ENCODE measurements around the gene CYTH3.
"Not testable (repeated sequence)": the region's sequence is repeated elsewhere in the genome, so short reads cannot be mapped to it uniquely, and the experiment has no call there.

Gene CYTH3

DNA sequence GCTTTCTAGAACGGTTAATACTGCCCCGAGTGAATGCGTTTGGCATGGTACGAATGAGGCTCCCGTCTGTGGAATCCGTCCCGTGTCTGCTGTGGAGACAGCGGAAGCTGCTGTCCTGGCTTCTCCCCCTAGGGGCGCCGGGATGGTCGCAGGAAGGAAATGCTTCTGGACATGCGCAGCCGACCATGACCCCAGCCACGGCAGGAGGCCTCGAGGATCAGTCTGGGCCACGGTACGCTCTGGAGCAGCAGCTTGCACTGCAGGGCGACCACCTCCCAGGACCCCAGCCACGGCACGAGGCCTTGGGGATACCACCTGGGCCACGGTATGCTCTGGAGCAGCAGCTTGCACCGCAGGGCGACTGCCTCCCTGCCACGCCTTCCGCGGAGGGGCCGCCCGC, 107.9 kb downstream of the CYTH3 start:
- no peak for DNase-seq

DNA sequence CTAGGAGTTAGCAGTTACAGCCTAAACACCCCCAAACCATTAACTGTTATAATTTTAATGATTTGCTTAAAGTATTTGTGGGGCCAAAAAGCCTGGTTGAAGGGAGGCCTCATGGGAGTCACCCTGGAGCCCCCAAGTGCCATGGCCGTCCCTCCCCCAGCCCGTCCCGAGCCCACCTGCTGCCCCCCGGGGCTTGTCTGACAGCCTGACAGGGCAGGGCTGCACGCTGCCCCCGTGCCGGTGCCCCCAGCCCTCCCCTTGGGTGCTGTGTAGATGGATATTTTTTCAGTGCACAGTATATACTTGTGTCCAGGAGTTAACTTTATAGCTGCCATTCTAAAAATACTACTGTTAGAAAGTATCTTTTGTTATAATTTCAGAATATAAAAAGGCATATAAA, 108.4 kb downstream of the CYTH3 start:
- no peak for DNase-seq

DNA sequence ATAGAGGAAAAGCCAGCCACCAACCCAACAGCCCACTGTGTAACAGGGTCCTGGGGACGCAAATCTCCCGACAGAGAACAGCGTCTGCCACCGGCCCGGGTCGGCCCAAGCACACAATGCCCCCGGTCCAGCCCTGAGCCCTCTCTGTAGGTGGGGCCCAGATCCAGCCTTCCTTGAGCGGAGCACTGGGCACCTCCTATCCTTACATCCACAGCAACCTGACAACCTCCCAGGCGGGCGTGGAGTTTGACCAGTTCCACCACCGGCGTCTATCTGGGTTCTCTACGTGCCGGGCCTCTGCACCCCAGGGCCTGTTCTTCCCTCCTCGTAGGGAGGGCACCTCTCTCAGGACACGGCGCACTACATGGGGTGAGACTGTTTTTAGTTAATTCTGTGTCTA, 109.0 kb downstream of the CYTH3 start:
- no peak for DNase-seq

DNA sequence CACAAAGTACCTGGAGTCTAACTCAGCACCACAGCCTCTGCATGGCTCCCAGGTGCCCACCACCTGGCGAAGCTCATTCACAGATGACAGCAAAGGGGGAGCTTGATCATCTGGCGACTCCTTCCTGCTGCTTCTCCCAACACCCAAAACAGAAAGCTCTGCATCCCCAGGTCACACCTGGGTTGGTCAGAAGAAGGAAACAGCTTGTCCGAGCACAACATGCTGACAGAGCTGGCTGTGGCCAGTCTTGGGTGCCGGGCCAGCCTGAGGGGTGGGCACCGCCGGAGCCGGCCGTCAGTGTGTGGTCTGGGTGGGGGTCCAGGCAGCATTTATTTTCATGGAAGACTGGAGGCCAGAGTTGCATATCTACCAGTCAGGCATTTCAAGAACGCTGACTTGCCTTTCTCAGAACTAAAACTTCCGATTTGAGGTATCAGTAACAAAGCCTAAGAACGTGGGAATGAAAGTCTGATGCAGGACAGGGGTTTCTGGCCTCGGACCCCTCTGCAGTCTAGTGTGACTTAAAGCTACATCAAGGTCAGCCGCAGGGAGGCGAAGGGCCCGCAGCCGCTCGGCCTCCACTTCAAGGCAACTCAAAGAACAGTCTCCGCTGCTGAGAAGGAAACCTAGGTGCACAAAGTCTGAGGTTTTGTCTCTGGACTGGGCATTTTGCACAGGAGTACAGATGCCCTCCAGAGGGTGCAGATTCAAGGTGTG, 109.6 kb downstream of the CYTH3 start:
- no peak for DNase-seq

DNA sequence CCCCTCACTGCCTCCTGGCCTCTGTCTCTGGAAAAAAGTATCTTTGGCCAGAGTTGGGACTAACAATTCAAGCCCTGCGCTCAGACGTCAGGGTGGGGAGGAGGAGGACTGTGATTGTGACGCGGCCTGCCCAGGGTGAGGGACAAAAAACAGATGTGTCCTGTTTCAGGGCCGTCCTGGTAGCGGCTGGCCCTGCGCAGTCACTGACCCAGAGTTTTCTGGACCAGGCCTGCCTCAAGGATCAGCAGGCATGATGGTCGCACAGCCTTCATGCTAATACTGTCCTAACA, 110.1 kb downstream of the CYTH3 start:
- DNase-seq: no peak

DNA sequence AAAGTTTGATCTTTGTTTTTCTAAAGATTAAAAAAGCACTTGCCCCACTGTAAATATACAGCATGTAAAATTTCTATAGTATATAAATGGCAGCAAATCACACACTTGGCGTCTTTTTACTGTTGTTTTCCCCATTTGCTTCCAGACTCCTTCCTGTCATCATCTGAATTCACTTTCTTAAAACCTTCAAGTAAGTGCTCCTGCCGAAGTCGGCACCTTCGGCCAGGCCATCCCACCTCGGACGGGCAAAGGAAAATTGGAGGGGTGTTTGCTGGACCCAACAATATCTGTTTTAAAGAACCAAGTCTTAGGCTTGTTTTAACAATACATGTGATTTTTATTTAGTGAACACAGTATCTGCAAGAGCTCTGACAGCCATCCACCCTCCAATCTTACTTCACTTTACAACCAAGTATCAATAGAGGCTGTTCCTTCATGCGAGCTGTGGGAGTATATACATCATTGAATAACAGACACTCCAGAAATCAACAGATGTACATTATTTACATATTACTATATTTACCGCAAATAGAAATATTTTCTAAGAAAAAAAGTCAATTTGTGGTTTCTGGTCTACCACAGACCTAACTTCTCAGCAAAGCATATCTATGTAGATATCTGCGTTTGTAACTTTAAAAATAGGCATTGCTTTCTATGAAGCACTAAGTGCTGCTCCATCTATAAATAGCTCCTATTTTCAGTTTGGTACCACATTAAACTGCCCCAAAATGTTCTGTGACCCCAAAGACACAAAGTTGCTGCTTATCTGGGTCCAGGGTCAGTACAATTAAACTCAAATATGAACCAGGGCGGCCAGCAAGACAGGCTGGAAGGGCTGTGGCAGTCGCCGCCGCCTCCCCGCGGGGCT, 110.7 kb downstream of the CYTH3 start:
- no peak for DNase-seq

DNA sequence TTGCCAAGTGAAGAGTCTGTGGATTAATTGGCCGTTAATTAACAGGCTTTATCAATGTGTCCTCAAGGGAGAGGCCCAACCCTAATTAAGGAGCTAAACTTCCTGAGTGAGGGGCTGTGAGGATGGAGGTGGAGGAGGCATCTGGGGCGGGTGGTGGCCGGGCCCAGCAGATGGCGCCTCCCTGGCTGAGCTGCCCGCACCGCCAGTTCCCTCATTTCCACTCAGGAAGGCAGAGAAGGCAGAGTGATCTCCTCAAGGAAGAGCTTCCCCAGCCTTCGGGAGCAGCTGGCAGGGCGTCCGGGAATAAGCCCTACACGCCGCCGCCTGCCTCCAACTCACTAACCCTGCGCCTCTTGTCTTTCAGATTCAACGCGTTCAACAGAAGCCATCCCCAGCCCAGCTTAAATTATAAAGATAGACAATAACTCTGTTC, 112.2 kb downstream of the CYTH3 start:
- no peak for DNase-seq

DNA sequence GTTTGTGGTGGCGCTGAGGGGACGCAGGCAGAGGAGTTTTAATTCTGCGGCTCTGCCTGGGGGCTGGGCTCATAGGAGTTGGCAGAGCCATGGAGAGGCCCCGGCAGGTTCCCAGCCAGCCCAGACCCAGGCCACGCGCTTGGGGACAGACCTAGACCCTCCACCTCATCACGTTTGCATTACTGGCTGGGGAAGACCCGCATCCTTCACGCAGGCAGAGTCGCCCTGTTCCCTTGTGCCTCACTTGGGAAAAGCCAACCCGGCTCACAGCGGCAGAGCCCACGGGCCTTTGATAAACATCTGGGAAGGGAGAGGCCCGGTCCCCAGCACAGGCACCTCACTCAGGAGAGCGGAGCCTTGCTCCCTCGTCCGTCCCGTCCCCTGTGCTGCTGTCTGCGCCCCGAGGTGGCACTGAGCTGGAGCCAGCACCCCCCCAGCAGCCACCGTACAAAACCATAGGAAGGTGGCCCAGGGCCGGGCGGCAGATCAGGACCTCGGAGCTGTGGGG, 112.8 kb downstream of the CYTH3 start:
- no peak for DNase-seq

DNA sequence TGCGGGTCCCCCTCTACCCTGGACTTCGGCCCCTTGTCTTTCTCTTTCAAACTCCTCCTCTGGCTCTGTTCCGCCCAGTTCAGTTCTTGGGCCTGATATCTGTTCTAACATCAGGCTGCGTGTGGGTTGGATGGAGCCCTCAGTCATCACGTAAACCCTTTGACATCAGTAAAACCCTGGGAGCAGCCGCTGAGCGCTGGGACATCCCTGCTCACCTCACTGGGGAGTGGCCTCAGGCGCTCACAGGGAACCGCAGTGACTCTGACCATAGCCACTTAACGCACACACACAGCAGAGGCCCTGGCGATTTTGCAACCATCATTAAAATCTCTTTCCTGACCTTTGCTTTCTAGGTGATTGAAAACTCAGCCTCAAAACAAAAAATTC, 113.3 kb downstream of the CYTH3 start:
- no peak for DNase-seq

DNA sequence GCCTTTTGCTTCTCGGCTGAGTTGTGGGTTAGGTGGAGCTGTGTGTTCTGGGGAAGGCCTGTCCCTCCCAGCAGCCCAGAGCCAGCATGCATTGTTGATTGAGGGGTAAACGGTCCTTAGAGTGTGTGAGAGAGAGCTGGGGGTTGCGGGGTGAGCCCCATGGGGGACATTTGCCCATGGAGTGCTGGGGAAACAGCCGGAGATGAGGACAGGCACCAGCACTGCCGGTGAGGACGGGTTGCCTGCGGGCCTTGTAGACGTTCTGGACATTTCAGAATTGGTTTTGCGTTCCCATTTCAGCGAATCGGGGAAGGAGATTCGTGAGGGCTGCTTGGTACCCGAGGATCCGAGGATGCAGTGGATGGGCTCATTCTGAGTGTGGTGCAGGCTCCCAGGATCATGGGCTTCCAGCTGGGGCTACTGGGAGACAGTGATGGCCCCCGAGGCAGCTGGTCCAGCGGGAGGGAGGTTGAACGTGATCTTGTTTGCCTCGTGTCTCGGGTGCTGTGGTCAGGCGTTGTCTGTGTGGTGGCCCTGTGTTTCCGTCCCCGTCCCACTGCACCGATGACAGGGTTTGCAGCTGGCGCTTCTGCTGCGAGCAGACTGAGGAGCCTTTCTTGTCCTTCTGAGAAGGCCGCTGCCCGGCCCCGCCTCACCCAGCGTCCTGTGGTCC, 113.9 kb downstream of the CYTH3 start:
- no peak for DNase-seq

DNA sequence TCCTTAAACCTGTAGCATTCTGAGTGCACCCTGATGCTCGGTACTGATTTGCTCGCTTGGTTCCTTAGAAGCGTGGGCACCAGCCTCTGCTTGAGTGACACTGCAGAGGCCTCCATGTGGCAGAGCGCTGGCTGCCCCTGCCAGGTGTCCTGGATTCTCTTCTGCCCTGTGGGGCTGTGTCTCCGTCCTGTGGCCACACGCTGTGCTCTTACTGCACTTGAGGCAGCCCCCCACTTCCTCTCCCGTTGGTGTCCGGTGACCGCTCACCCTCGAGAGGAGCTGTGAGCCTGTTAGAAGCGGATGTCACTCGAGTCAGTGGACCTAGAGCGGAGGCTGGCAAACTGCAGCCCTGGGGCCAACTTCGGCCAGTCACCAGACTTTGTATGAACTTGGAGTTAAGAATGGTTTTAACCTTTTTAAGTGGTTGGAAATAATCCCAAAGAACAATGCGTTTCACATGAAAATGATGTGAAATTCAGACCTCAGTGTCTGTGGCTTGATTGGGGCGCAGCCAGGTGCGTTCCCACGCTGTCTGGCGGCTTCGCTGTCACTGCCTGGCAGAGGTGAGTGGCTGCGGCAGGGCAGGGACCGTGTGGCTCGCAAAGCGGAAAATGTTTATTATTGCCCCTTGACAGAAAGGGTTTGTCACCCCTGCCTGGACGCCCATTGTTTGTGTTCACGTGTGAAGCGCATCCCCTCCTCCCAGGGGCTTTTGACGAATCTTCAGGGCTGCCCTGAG, 114.6 kb downstream of the CYTH3 start:
- DNase-seq: no peak

DNA sequence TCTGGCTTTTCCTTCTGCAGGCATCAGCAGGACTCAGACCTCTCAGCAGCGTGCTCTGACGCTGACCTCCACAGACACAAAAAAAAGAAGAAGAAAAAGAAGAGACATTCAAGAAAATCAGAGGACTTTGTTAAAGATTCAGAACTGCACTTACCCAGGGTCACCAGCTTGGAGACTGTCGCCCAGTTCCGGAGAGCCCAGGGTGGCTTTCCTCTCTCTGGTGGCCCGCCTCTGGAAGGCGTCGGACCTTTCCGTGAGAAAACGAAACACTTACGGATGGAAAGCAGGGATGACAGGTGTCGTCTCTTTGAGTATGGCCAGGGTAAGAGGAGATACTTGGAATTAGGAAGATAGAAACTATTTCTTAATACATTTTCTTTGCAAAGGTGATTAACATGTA, 115.7 kb downstream of the CYTH3 start:
- no peak for DNase-seq

DNA sequence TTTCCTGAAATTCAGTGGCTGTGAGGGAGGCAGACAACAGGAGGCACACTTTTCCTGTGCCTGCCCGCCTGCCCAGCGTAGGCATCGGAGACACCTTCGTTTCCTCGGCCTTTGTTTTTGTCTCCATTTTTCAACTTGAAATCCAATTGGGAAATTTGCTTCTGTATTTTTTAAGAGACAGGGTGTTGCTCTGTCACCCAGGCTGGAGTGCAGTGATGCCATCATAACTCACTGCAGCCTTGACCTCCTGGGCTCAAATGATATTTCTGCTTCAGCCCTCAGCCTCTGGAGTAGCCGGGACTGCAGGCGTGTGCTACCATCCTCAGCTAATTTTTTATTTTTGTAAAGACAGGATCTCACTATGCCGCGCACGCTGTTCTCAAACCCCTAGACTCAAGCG, 116.8 kb downstream of the CYTH3 start:
- DNase-seq: no peak

DNA sequence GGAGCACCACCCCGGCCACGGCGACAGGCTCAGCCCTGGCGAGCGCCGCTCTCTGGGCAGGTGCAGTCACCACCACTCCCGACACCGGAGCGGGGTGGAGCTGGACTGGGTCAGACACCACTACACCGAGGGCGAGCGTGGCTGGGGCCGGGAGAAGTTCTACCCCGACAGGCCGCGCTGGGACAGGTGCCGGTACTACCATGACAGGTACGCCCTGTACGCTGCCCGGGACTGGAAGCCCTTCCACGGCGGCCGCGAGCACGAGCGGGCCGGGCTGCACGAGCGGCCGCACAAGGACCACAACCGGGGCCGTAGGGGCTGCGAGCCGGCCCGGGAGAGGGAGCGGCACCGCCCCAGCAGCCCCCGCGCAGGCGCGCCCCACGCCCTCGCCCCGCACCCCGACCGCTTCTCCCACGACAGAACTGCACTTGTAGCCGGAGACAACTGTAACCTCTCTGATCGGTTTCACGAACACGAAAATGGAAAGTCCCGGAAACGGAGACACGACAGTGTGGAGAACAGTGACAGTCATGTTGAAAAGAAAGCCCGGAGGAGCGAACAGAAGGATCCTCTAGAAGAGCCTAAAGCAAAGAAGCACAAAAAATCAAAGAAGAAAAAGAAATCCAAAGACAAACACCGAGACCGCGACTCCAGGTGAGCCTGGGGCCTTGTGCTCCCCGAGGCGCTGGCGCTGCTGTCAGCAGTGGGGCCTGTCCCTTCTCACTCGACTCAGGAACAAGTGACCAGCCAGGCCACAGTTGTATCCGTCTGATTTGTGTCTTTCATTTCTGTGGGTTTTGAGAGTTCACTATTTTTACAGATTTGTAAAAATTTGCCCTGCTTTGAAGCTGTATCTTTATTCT, 117.7 kb downstream of the CYTH3 start:
- DNase-seq: no peak

DNA sequence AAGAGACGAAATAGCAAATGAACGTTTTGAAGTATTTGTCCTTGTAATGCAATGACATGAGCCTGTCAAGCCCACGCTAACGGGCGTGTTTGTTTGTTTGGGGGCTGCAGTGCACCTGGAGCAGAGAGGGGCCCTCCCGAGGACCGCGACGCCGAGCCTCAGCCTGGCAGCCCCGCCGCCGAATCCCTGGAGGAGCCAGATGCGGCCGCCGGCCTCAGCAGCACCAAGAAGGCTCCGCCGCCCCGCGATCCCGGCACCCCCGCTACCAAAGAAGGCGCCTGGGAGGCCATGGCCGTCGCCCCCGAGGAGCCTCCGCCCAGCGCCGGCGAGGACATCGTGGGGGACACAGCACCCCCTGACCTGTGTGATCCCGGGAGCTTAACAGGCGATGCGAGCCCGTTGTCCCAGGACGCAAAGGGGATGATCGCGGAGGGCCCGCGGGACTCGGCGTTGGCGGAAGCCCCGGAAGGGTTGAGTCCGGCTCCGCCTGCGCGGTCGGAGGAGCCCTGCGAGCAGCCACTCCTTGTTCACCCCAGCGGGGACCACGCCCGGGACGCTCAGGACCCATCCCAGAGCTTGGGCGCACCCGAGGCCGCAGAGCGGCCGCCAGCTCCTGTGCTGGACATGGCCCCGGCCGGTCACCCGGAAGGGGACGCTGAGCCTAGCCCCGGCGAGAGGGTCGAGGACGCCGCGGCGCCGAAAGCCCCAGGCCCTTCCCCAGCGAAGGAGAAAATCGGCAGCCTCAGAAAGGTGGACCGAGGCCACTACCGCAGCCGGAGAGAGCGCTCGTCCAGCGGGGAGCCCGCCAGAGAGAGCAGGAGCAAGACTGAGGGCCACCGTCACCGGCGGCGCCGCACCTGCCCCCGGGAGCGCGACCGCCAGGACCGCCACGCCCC, 118.5 kb downstream of the CYTH3 start:
- DNase-seq: no peak

DNA sequence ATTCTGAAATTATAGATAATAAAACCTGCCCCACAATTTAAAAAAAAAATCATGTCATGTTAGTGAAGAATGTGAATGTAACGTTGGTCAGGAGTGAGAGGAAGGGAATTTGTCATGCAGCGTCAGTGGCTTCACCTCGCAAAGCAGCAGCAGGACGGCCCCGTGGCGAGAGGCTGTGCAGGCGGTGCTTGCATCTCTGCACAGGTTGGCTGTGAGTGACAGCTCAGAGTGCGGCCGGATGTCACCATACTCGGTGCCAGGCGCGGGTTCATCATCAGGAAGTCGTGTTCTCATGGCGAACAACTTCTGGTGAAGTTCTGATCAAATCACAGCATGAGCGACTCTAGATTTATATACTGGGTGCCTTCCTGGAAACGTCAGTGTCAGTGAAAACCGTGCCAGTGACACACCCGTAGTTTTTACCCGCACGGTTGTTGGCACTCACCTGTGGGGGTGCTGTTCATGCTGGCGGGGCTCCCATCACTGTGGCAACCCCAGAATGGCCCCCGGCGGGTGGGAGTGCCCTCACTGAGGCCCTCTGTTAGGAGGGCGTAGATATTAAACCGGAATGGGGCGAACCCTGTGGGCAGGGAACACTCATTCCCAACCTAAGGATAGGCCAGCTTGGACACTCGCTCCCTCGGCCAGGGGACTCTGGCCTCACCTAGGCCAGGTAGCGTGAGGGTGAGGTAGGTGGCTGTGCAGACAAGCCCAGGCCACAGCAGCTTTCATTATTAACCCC, 120.3 kb downstream of the CYTH3 start:
- no peak for DNase-seq

DNA sequence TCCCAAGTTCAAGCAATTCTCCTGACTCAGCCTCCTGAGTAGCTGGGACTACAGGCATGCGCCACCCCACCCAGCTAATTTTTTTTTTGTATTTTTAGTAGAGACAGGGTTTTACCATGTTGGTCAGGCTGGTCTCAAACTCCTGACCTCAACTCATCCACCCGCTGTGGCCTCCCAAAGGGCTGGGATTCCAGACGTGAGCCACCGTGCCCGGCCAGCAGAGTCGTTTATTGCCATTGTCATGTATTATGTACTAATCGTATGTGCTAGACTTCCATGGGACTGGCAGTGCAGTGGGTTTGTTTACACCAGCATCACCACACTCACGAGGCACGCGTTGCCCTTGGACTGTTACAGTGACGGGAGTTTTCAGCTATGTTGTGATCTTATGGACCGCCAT, 120.9 kb downstream of the CYTH3 start:
- DNase-seq: not testable (repeated sequence)

DNA sequence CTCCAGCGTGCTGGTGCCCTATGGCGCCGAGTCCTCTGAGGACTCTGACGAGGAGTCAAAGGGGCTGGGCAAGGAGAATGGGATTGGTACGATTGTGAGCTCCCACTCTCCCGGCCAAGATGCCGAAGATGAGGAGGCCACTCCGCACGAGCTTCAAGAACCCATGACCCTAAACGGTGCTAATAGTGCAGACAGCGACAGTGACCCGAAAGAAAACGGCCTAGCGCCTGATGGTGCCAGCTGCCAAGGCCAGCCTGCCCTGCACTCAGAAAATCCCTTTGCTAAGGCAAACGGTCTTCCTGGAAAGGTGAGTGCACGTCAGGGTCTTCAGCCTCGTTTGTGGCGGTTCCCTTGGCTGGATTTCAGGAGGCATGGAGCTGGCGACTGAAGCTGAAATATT, 122.4 kb downstream of the CYTH3 start:
- no peak for DNase-seq

DNA sequence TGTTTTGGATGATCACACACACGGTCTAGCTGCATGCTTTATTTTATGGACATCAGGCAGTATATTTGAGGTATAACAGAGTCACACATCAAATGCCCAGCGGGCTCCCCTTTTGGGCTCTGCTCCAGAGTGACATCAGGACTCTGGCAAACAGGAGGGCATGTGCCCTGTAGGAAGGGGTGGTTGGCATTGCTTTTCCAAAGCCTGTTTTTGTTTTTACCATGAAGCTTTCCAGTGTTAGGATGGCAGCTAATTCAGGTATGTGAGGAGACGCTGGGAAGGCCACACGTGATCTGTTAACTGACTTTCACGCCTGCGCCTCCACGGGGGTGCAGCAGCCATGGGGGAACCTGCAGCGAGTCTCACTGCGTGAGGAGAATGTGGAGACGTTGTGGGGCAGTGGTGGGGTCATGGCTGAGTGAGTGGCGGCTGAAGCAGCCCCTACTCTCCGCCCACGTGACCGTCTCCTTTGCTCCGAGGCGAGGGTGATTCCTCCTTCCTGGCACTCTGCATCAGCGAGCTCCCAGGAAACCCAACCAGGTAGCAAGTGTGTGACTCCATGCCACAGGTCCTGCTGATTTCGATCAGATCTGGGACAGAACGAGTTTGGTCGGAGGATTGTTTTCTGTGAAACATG, 123.6 kb downstream of the CYTH3 start:
- DNase-seq: no peak

DNA sequence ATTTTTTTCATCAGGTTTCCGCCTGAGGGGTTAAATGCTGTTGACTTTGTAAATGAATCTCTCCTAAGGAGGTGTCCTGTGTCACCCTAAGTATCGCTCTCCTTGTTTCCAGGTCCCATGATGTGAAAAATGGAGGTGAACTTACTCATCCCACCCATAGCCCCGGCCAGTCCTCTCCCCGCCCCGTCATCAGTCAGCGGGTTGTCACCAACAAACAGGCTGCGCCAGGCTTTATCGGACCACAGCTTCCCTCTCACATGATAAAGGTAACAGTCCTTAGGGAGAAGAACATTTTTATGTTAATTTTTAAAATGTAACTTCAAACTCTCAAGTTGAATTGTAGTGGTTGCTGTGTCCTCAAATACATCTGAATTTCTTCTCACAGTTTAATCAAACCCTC, 124.8 kb downstream of the CYTH3 start:
- DNase-seq: no peak

Data from stimulated activated CD8-positive, alpha-beta memory T cell treated with anti-CD3 and anti-CD28 coated beads, Interleukin-4, amount 100 ng/mL, for 48 hours (primary cell).